Spinal cord (tissue), 10 donors: Measurements from ENCODE around the gene RAP2B. TPM values are rescaled to one million over a fixed set of nuclear protein-coding genes. Genes with fewer than 3 reads are reported as not detected.
"Not testable (repeated sequence)": the region's sequence is repeated elsewhere in the genome, so short reads cannot be mapped to it uniquely, and the experiment has no call there.

Experiments
- DNase-seq, 6 donors: peaks; one replicate each; pipeline versions ENCODE4 v3.0.0 to v3.0.0-alpha.2; 2013 to 2015; ENCODE audit warnings: low spot score in 6 of 6, low read depth in 4 of 6
- H3K27ac ChIP-seq: one replicate; pipeline ENCODE4 v1.5.1; 2013; ENCODE audit warnings: low read depth, low read length, control low read depth
- H3K27me3 ChIP-seq: one replicate; pipeline ENCODE4 v1.6.1; 2013; ENCODE audit warnings: low read length; ENCODE audit not compliant: control insufficient read depth, insufficient read depth
- H3K36me3 ChIP-seq: one replicate; pipeline ENCODE4 v1.6.1; 2013; ENCODE audit warnings: low read length; ENCODE audit not compliant: control insufficient read depth, insufficient read depth
- H3K4me1 ChIP-seq: one replicate; pipeline ENCODE4 v1.6.1; 2013; ENCODE audit warnings: low read length; ENCODE audit not compliant: control insufficient read depth, insufficient read depth
- H3K4me3 ChIP-seq: one replicate; pipeline ENCODE4 v1.5.1; 2013; ENCODE audit warnings: low read depth, low read length, control low read depth
- H3K9me3 ChIP-seq: one replicate; pipeline ENCODE4 v1.6.1; 2013; ENCODE audit warnings: low read length; ENCODE audit not compliant: control insufficient read depth, insufficient read depth
- WGBS: methylation state at CpG from one replicate; pipeline ENCODE4 v1.1.5; 2013; ENCODE audit warnings: missing lambda C conversion rate; ENCODE audit not compliant: insufficient coverage; 5-methylcytosine and 5-hydroxymethylcytosine counted together
- long read RNA-seq, 4 donors: transcript quantifications; one replicate each; lab custom pipeline, GENCODE V29; 2026
- polyA plus RNA-seq, 2 donors: library from polyadenylated mRNA; unstranded; fragments of 120-200 nt; gene quantifications; one replicate each; pipeline ENCODE4 v1.2.1, GENCODE V29; 2013; ENCODE audit not compliant: insufficient read length in 2 of 2
- total RNA-seq, 2 donors: library from RNA; depleted of rRNA in 1 of 2; stranded (reverse); fragments of 120-200 nt in 1 of 2; fragments of >200 nt in 1 of 2; gene quantifications; one replicate each; pipeline versions ENCODE4 v1.2.3 to v1.2.4, GENCODE V29; 2013 to 2014
- donor health status: healthy.

RAP2B gene
- total RNA-seq (10 to 100 TPM; 11.2 to 11.4 TPM), polyA plus RNA-seq (1 to 10 TPM; 8.2 to 9.7 TPM)
- long read RNA-seq, donor 1, full-length matches to known transcripts = 71 of 71 reads
- long read RNA-seq, donor 1, partial matches to known transcripts = 0 of 71 reads
- long read RNA-seq, donor 1, other reads (novel, unspliced or antisense) = 0 of 71 reads
- long read RNA-seq, donor 2, full-length matches to known transcripts = 15 of 15 reads
- long read RNA-seq, donor 2, partial matches to known transcripts = 0 of 15 reads
- long read RNA-seq, donor 2, other reads (novel, unspliced or antisense) = 0 of 15 reads
- long read RNA-seq, donor 3, full-length matches to known transcripts = 21 of 21 reads
- long read RNA-seq, donor 3, partial matches to known transcripts = 0 of 21 reads
- long read RNA-seq, donor 3, other reads (novel, unspliced or antisense) = 0 of 21 reads
- long read RNA-seq, donor 4, full-length matches to known transcripts = 263 of 263 reads
- long read RNA-seq, donor 4, partial matches to known transcripts = 0 of 263 reads
- long read RNA-seq, donor 4, other reads (novel, unspliced or antisense) = 0 of 263 reads

DNA sequence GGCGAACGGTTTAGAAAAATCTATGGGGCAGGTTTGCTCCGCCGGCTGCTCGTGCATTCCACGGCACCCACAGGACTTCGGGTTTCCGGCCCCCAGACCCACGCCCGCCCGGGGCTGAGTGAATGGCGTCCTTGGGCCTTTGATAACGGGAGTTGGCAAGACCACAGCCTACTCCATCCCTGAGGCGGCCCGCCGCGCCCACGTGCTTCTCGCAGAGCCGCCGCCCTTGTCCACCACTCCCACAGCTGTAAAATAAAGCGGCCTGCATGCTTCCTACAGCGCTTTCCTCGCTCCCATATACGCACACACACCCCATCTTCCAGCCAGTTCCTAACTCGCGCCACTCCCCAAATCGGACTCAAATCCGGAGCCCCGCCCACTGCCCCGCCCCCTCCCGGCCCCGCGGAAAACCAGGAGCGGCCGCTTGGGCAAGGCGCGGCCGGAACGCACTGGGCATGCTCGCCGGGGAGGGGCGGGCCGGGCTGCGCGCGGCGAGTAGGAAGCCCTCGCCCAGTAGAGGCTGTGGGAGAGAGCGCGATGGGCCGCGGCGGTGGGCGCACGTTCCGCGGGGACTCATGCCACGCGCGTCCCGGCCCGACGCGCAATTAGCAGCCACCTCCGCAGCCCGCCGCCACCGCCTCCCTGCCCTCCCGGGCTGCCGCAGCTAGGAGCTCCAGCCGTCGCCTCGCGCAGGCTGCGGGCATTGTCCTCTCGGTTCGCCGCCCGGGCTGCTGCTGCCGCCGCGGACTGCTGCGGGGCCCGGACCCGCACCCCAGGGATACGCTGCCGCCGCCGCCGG, at the start of gene RAP2B:
TSS of gene RAP2B (plus strand) at position 513 of the 799 bp plus-strand sequence. CDS start 468 bp downstream, outside the sequence.
- Histone ChIP-seq H3K27ac (peak within 1 kb of the TSS; percentile 99), H3K27me3 (no peaks in the 10 kb centered on the region), H3K36me3 (no peaks in the 10 kb centered on the region), H3K9me3 (no peaks in the 10 kb centered on the region), H3K4me3 (peak within 1 kb of the TSS; percentile 99), H3K4me1 (peaks cover 11% of the 10 kb centered on the region)
- WGBS = under 1% methylated on average over 89 of the region's 91 CpGs
- peak; percentile 76 to 98 (median 94) for DNase-seq

GRCh38 chr3:153113541-153113940, 48.5 kb upstream of the RAP2B start:
- Histone ChIP-seq H3K36me3 (no peaks in the 10 kb centered on the region), H3K27ac (no peak overlapping the region), H3K4me3 (no peak overlapping the region), H3K4me1 (no peaks in the 10 kb centered on the region), H3K27me3 (no peaks in the 10 kb centered on the region), H3K9me3 (no peaks in the 10 kb centered on the region)
- DNase-seq = no peak
- WGBS = no CpG with 5 or more reads among the region's 4 CpGs

DNA sequence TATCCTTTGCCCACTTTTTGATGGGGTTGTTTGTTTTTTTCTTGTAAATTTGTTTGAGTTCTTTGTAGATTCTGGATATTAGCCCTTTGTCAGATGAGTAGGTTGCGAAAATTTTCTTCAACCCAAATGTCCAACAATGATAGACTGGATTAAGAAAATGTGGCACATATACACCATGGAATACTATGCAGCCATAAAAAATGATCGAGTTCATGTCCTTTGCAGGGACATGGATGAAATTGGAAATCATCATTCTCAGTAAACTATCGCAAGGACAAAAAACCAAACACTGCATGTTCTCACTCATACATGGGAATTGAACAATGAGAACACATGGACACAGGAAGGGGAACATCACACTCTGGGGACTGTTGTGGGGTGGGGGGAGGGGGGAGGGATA, 47.8 kb upstream of the RAP2B start:
- no CpG with 5 or more reads among the region's 3 CpGs for whole genome bisulfite sequencing
- DNase-seq, H3K4me1 ChIP-seq, H3K36me3 ChIP-seq, H3K9me3 ChIP-seq, H3K27ac ChIP-seq, H3K27me3 ChIP-seq, H3K4me3 ChIP-seq: not testable (repeated sequence)

DNA sequence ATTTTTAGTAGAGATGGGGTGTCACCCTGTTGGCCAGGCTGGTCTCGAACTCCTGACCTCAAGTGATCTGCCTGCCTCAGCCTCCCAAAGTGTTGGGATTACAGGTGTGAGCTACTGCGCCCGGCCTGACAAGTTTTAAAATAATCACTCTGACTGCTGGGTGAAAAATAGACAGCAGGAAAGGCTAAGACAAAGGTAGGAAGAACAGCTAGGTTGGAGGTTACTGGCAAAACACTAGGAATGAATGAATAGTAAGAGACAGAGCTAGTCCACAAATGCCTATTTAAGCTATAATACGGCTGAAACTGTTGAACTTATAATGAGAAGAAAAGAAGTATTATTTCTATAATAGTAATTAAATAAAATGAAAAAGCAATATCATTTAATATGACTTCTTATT, 46.7 kb upstream of the RAP2B start:
- H3K27me3 ChIP-seq = no peaks in the 10 kb centered on the region
- 80% methylated on average over 1 of the region's 4 CpGs for WGBS
- no peak overlapping the region for H3K4me3 ChIP-seq
- no peak for DNase-seq
- H3K9me3 ChIP-seq = no peaks in the 10 kb centered on the region
- H3K4me1 ChIP-seq = no peaks in the 10 kb centered on the region
- H3K27ac ChIP-seq = no peak overlapping the region
- no peaks in the 10 kb centered on the region for H3K36me3 ChIP-seq

DNA sequence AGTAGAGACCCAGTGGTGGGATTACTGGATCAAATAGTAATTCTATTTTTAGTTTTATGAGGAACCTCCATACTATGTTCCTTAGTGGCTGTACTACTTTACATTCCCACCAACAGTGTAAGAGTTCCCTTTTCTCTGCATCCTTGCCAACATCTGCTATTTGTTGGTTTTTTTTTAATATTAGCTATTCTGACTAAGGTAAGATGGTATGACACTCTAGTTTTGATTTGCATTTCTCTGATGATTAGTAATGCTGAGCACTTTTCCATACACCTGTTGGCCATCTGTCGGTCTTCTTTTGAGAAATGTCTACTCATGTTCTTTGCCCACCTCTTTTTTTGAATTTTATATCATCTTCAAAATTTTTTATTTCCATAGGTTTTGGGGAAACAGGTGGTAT, 34.2 kb upstream of the RAP2B start:
- H3K4me1 ChIP-seq = no peaks in the 10 kb centered on the region
- no CpG with 5 or more reads among the region's 1 CpG for WGBS
- DNase-seq = no peak

GRCh38 chr3:153129426-153129825, 32.6 kb upstream of the RAP2B start:
- DNase-seq = no peak
- Histone ChIP-seq H3K27ac (no peak overlapping the region), H3K27me3 (no peaks in the 10 kb centered on the region), H3K9me3 (no peaks in the 10 kb centered on the region), H3K36me3 (no peaks in the 10 kb centered on the region), H3K4me3 (no peak overlapping the region), H3K4me1 (no peaks in the 10 kb centered on the region)
- WGBS = 52% methylated on average over 3 of the region's 11 CpGs

More for the DNA sequence above, 34.2 kb upstream of the RAP2B start:
- Histone ChIP-seq H3K27ac (no peak overlapping the region), H3K9me3 (peaks cover 2% of the 10 kb centered on the region), H3K4me3 (no peak overlapping the region), H3K27me3 (no peaks in the 10 kb centered on the region), H3K36me3 (no peaks in the 10 kb centered on the region)

- no peaks in the 10 kb centered on the region for H3K27me3 ChIP-seq
- H3K9me3 ChIP-seq = no peaks in the 10 kb centered on the region
- no peaks in the 10 kb centered on the region for H3K36me3 ChIP-seq
- H3K4me1 ChIP-seq = no peaks in the 10 kb centered on the region
- no peak overlapping the region for H3K27ac ChIP-seq
- no peak overlapping the region for H3K4me3 ChIP-seq
- DNase-seq = no peak
- WGBS = no CpG with 5 or more reads among the region's 3 CpGs
Observed at GRCh38 chr3:153129866-153130265, 32.2 kb upstream of the RAP2B start.

DNA sequence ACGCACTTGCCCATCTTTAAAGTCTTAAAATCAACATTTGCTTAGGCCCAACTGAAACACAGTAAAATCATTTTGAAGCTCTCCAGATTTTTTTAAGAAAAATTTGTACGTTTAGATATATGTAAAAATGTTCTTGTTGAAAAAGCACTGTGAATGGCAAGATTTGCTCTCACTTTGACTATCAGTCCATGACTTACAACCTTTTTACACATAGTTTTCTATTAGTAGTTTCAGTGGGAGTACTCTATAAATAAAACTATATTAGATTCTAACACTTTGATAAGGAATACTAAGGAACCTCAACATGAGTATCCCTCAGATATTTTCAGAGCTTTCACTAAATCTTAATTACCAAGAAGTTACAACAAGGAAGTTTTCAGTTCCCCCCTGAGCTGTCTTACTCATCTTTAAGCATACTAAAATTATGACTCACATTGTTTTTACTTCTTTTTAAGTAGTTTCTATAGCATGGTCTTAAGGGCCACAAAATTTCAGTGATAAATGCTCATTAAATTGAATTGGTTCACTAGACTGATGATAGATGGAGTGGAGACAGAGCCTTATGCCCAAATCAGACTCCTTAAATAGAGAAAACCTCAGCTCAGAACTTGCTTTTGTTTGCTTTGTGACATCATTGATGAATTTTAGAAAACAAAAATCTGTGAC, 31.6 kb upstream of the RAP2B start:
- Histone ChIP-seq H3K4me3 (no peak overlapping the region), H3K9me3 (no peaks in the 10 kb centered on the region), H3K27ac (no peak overlapping the region), H3K27me3 (no peaks in the 10 kb centered on the region), H3K36me3 (no peaks in the 10 kb centered on the region), H3K4me1 (no peaks in the 10 kb centered on the region)
- DNase-seq = no peak
- no CpG with 5 or more reads among the region's 2 CpGs for WGBS

DNA sequence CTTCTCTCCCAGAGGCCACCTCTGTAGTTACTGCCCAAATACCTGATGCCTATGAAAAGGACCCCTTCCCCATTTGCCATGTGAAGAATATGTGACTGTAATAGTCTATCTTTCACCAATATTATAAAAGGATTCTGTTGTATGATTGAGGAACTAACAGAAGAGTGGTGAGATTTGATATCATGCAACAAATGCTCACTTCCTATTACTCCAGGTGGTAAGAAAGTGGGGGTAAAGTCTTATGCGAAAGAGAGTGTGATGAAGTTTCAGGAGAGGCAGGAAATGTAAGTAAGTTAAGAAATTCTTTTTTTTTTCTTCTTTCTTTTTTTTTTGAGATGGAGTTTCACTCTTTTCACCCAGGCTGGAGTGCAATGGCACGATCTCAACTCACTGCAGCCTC, 24.4 kb upstream of the RAP2B start:
- no peaks in the 10 kb centered on the region for H3K9me3 ChIP-seq
- WGBS = 80% methylated on average over 1 of the region's 2 CpGs
- no peak overlapping the region for H3K27ac ChIP-seq
- no peaks in the 10 kb centered on the region for H3K36me3 ChIP-seq
- no peak overlapping the region for H3K4me3 ChIP-seq
- no peak for DNase-seq
- no peaks in the 10 kb centered on the region for H3K27me3 ChIP-seq
- H3K4me1 ChIP-seq = no peaks in the 10 kb centered on the region
